ENCODE data around the gene EHF. TPM values are rescaled to one million over a fixed set of nuclear protein-coding genes. Genes with fewer than 3 reads are reported as not detected.
A peak's percentile ranks its signal among the peaks of the same experiment; 100 is the strongest.

Gene EHF
- total and polyA plus RNA-seq, 2 of the 13 experiments (the other 11 are each of a cell fraction or from before 2014, with no cell fraction given) = 0.04 to 0.46 TPM

GRCh38 chr11:34653851-34654482 lies 33.1 kb downstream of the EHF start (continued):
- TF ChIP-seq HNRNPL (IDR thresholded peaks at IDR 0.05; ENCODE audit: low read depth, low read length) (0 out of 2 replicates have a peak, but pooled peaks have one; percentile 41), FOXO1 (CRISPR knock-in tag; IDR thresholded peaks at IDR 0.05) (peak; percentile 37; the same call in 1 of the 2 replicates), ZBTB21 (CRISPR knock-in tag; IDR thresholded peaks at IDR 0.05) (peak; percentile 80), CREBL2 (CRISPR knock-in tag; IDR thresholded peaks at IDR 0.05; ENCODE audit: borderline replicate concordance) (no peak), ZNF674 (CRISPR knock-in tag; IDR thresholded peaks at IDR 0.05; ENCODE audit: low read depth) (no peak), ATF4 (CRISPR knock-in tag; IDR thresholded peaks at IDR 0.05) (peak in 1 of 2 experiments; percentile 88; a peak in 2 of 4 replicates), ARID3A (IDR thresholded peaks at IDR 0.05; ENCODE audit: low read depth, low read length) (peak; percentile 53; the same call in 1 of the 2 replicates), RBM22 (optimal IDR thresholded peaks at IDR 0.05; ENCODE audit: low read length) (no peak), POLR2AphosphoS5 (IDR thresholded peaks at IDR 0.05; ENCODE audit: low read depth, low read length) (peak; percentile 58), SP5 (CRISPR knock-in tag; IDR thresholded peaks at IDR 0.05; ENCODE audit: borderline replicate concordance, low read depth) (0 out of 2 replicates have a peak, but pooled peaks have one; percentile 12), TFAP4 (IDR thresholded peaks at IDR 0.05; ENCODE audit: borderline replicate concordance, low read depth) (0 out of 2 replicates have a peak, but pooled peaks have one; percentile 5), HIC2 (CRISPR knock-in tag; IDR thresholded peaks at IDR 0.05; ENCODE audit: low read depth) (peak; percentile 50; the same call in 1 of the 2 replicates), CREB1 (IDR thresholded peaks at IDR 0.05) (no peak), CREB1 (CRISPR knock-in tag; IDR thresholded peaks at IDR 0.05) (peak; percentile 57; the same call in 1 of the 2 replicates), DRAP1 (CRISPR knock-in tag; IDR thresholded peaks at IDR 0.05) (peak; percentile 40; the same call in 1 of the 2 replicates), ZNF83 (CRISPR knock-in tag; IDR thresholded peaks at IDR 0.05; ENCODE audit: borderline replicate concordance) (no peak), ELF3 (CRISPR knock-in tag; IDR thresholded peaks at IDR 0.05) (no peak; the same call in 1 of the 2 replicates), ATM (IDR thresholded peaks at IDR 0.05; ENCODE audit: borderline replicate concordance) (no peak), SMAD3 (CRISPR knock-in tag; IDR thresholded peaks at IDR 0.05) (0 out of 2 replicates have a peak, but pooled peaks have one; percentile 20), KLF9 (CRISPR knock-in tag; IDR thresholded peaks at IDR 0.05; ENCODE audit: low read depth) (peak; percentile 55; the same call in 1 of the 2 replicates), RARA (CRISPR knock-in tag; IDR thresholded peaks at IDR 0.05) (peak; percentile 52; the same call in 1 of the 2 replicates), ZNF10 (CRISPR knock-in tag; IDR thresholded peaks at IDR 0.05; ENCODE audit: borderline replicate concordance, low read depth) (no peak), RCOR2 (CRISPR knock-in tag; IDR thresholded peaks at IDR 0.05) (0 out of 2 replicates have a peak, but pooled peaks have one; percentile 50), CREM (IDR thresholded peaks at IDR 0.05) (peak; percentile 46), CREM (CRISPR knock-in tag; IDR thresholded peaks at IDR 0.05) (no peak), PHF21A (CRISPR knock-in tag; IDR thresholded peaks at IDR 0.05) (no peak)

Measured in HepG2 (cell line).